Esophagus squamous epithelium (tissue), 5 donors: ENCODE results near the gene AZIN2. TPM values are rescaled to one million over a fixed set of nuclear protein-coding genes. Genes with fewer than 3 reads are reported as not detected.

Experiments
- DNase-seq: peaks from one replicate; lab custom pipeline; 2025; lab: John Stamatoyannopoulos, UW
- H3K27ac ChIP-seq, 4 donors: fragments of 200-600 bp; sonication (generic); one replicate each; pipeline ENCODE4 v1.5.1; 2016 to 2019; ENCODE audit warnings: mild to moderate bottlenecking in 1 of 4
- H3K27me3 ChIP-seq, 4 donors: fragments of 200-600 bp; sonication (generic); 1 replicate in 3 of 4; 2 replicates in 1 of 4; pipeline versions ENCODE4 v1.5.1 to v1.6.0; 2017 to 2021; ENCODE audit warnings: antibody characterized with exemption in 1 of 4
- H3K36me3 ChIP-seq, 3 donors: fragments of 200-600 bp; sonication (generic); one replicate each; pipeline ENCODE4 v1.5.1; 2016 to 2019
- H3K4me1 ChIP-seq, 3 donors: fragments of 200-600 bp; sonication (generic); one replicate each; pipeline ENCODE4 v1.5.1; 2017 to 2019
- H3K4me3 ChIP-seq, 4 donors: fragments of 200-600 bp; sonication (generic); 1 replicate in 3 of 4; 2 replicates in 1 of 4; pipeline ENCODE4 v1.5.1; 2016 to 2019; ENCODE audit warnings: mild to moderate bottlenecking in 2 of 4, moderate library complexity in 1 of 4
- H3K9me3 ChIP-seq, 3 donors: fragments of 200-600 bp; sonication (generic); one replicate each; pipeline ENCODE4 v1.5.1; 2016 to 2019
- CTCF ChIP-seq, 6 experiments: fragments of 450-650 bp in 4 of 6; fragments of 200-600 bp in 2 of 6; sonication (generic) in 2 of 6; IDR thresholded peaks; one replicate each; pipeline ENCODE4 v1.5.1; 2016 to 2019; ENCODE audit warnings: antibody characterized with exemption in 6 of 6, mild to moderate bottlenecking in 4 of 6, moderate library complexity in 4 of 6
- POLR2A ChIP-seq, 4 donors: fragments of 450-650 bp; IDR thresholded peaks; one replicate each; pipeline ENCODE4 v1.6.1; 2017; ENCODE audit warnings: antibody characterized with exemption in 4 of 4, mild to moderate bottlenecking in 4 of 4, moderate library complexity in 3 of 4
- WGBS, 2 donors: methylation state at CpG; one replicate each; pipeline ENCODE4 v1.1.5; 2018; 5-methylcytosine and 5-hydroxymethylcytosine counted together
- intact Hi-C: fragments of 100-400 bp; cut with DNase I; formaldehyde crosslinking; loops from one replicate; pipeline ENCODE4 v1.15.0; 2022
- total RNA-seq, 4 donors: library from RNA; depleted of rRNA; stranded (reverse); fragments of >200 nt; gene quantifications; one replicate each; pipeline ENCODE4 v1.1.0, GENCODE V29; 2016
- donor health status: DM: yes; HTN: yes; CAD: no.

Gene AZIN2
- total RNA-seq, 4 donors from 2014 or later: 0.27 to 1.5 (median 0.61) TPM

GRCh38 chr1:33143176-33143575, 62.2 kb downstream of the AZIN2 start:
- DNase-seq: no peak
- TF ChIP-seq CTCF (IDR thresholded peaks at IDR 0.05) (no peak), POLR2A (IDR thresholded peaks at IDR 0.05) (no peak)
- 47 to 77% methylated on average over 4 of the region's 4 CpGs for WGBS, 2 donors
- no peaks in the 10 kb centered on the region for H3K27me3 ChIP-seq
- intact Hi-C loops: no loop called here
- H3K4me3 ChIP-seq: no peak overlapping the region
- peaks cover 0 to 26% (median 0%) of the 10 kb centered on the region in 3 donors for H3K4me1 ChIP-seq
- H3K36me3 ChIP-seq: peaks cover 0 to 36% (median 0%) of the 10 kb centered on the region in 3 donors
- no peaks in the 10 kb centered on the region for H3K9me3 ChIP-seq
- peak overlapping the region in 1 of 4 donors; percentile 17 for H3K27ac ChIP-seq

- H3K27me3 ChIP-seq: no peaks in the 10 kb centered on the region
- no peak for DNase-seq
- intact Hi-C loops: no loop called here
- 73 to 100% methylated on average over 1 to 2 of the region's 2 CpGs for WGBS, 2 donors
- no peak overlapping the region for H3K4me3 ChIP-seq
- peaks cover 0 to 26% (median 0%) of the 10 kb centered on the region in 3 donors for H3K4me1 ChIP-seq
- H3K36me3 ChIP-seq: peaks cover 0 to 36% (median 0%) of the 10 kb centered on the region in 3 donors
- no peak overlapping the region for H3K27ac ChIP-seq
- H3K9me3 ChIP-seq: no peaks in the 10 kb centered on the region
- no peak for TF ChIP-seq CTCF (IDR thresholded peaks at IDR 0.05)
- no peak for TF ChIP-seq POLR2A (IDR thresholded peaks at IDR 0.05)
Observed at GRCh38 chr1:33143698-33144097, 62.7 kb downstream of the AZIN2 start.

GRCh38 chr1:33146003-33146402, 65.0 kb downstream of the AZIN2 start:
- no peak for DNase-seq
- Histone ChIP-seq H3K4me1 (peaks cover 5 to 43% (median 19%) of the 10 kb centered on the region in 3 donors), H3K9me3 (no peaks in the 10 kb centered on the region), H3K27me3 (no peaks in the 10 kb centered on the region), H3K27ac (no peak overlapping the region), H3K4me3 (no peak overlapping the region), H3K36me3 (peaks cover 0 to 36% (median 0%) of the 10 kb centered on the region in 3 donors)
- intact Hi-C loops: no loop called here
- TF ChIP-seq CTCF (IDR thresholded peaks at IDR 0.05): no peak
- no peak for TF ChIP-seq POLR2A (IDR thresholded peaks at IDR 0.05)
- WGBS, 2 donors: 90 to 93% methylated on average over 1 to 3 of the region's 3 CpGs

- Histone ChIP-seq H3K36me3 (peaks cover 0 to 36% (median 0%) of the 10 kb centered on the region in 3 donors), H3K9me3 (no peaks in the 10 kb centered on the region), H3K27me3 (no peaks in the 10 kb centered on the region), H3K4me3 (no peak overlapping the region), H3K27ac (no peak overlapping the region), H3K4me1 (peaks cover 19 to 51% (median 29%) of the 10 kb centered on the region in 3 donors)
- DNase-seq: no peak
- TF ChIP-seq POLR2A (IDR thresholded peaks at IDR 0.05) (no peak), CTCF (IDR thresholded peaks at IDR 0.05) (no peak)
- intact Hi-C loops: no loop called here
- 85 to 100% methylated on average over 1 to 6 of the region's 30 CpGs for WGBS, 2 donors
Observed at GRCh38 chr1:33147275-33147996, 66.5 kb downstream of the AZIN2 start.

- TF ChIP-seq CTCF (IDR thresholded peaks at IDR 0.05) (peak in 1 of 6 experiments; percentile 27), POLR2A (IDR thresholded peaks at IDR 0.05) (no peak)
- intact Hi-C loops: no loop called here
- no peak overlapping the region for H3K27ac ChIP-seq
- DNase-seq: no peak
- H3K27me3 ChIP-seq: no peaks in the 10 kb centered on the region
- WGBS, 2 donors: 55 to 56% methylated on average over 3 of the region's 3 CpGs
- H3K4me3 ChIP-seq: no peak overlapping the region
- peaks cover 0 to 36% (median 0%) of the 10 kb centered on the region in 3 donors for H3K36me3 ChIP-seq
- H3K9me3 ChIP-seq: no peaks in the 10 kb centered on the region
- H3K4me1 ChIP-seq: peaks cover 25 to 51% (median 29%) of the 10 kb centered on the region in 3 donors
Observed at GRCh38 chr1:33147997-33148314, 67.0 kb downstream of the AZIN2 start.
